Breast epithelium (tissue), 4 donors: ENCODE data around the gene C1GALT1C1. TPM values are rescaled to one million over a fixed set of nuclear protein-coding genes. Genes with fewer than 3 reads are reported as not detected.
A peak's percentile ranks its signal among the peaks of the same experiment; 100 is the strongest.

Experiments
- DNase-seq, 2 donors: peaks; one replicate each; pipeline ENCODE4 v3.0.0-alpha.2; 2019; ENCODE audit warnings: low spot score in 2 of 2
- H3K27ac ChIP-seq, 2 donors: fragments of 200-600 bp; sonication (generic) in 1 of 2; one replicate each; pipeline ENCODE4 v1.5.1; 2016 to 2019; ENCODE audit warnings: mild to moderate bottlenecking in 1 of 2
- H3K27me3 ChIP-seq, 2 donors: fragments of 200-600 bp; sonication (generic) in 1 of 2; one replicate each; pipeline versions ENCODE4 v1.5.1 to v1.6.0; 2017 to 2019; ENCODE audit warnings: control low read depth in 1 of 2, mild to moderate bottlenecking in 1 of 2
- H3K36me3 ChIP-seq: fragments of 200-600 bp; one replicate; pipeline ENCODE4 v1.5.1; 2019
- H3K4me1 ChIP-seq, 2 donors: fragments of 200-600 bp; sonication (generic); one replicate each; pipeline ENCODE4 v1.5.1; 2016 to 2019; ENCODE audit warnings: control low read depth in 1 of 2
- H3K4me3 ChIP-seq, 3 donors: fragments of 200-600 bp; sonication (generic); 1 replicate in 2 of 3; 2 replicates in 1 of 3; pipeline ENCODE4 v1.5.1; 2016 to 2019; ENCODE audit warnings: mild to moderate bottlenecking in 3 of 3, moderate library complexity in 2 of 3
- H3K9me3 ChIP-seq, 2 donors: fragments of 200-600 bp; sonication (generic) in 1 of 2; one replicate each; pipeline ENCODE4 v1.5.1; 2016 to 2019; ENCODE audit warnings: control low read depth in 1 of 2
- POLR2A ChIP-seq: fragments of 450-650 bp; IDR thresholded peaks from one replicate; pipeline ENCODE4 v1.6.1; 2016; ENCODE audit warnings: antibody characterized with exemption, mild to moderate bottlenecking, moderate library complexity
- POLR2AphosphoS5 ChIP-seq, 3 donors: sonication (generic); formaldehyde crosslinking; IDR thresholded peaks; one replicate each; pipeline ENCODE4 v1.6.1; 2017; ENCODE audit warnings: antibody characterized with exemption in 3 of 3
- intact Hi-C: fragments of 100-400 bp; cut with DNase I; formaldehyde crosslinking; loops from one replicate; pipeline ENCODE4 v1.15.1; 2023; ENCODE audit warnings: low total_unique reads
- total RNA-seq, 3 donors: library from RNA; depleted of rRNA; stranded (reverse); fragments of >200 nt; gene quantifications; one replicate each; pipeline ENCODE4 v1.1.0, GENCODE V29; 2016
- TF ChIP-seq, protein P1 (sequence below), 3 donors: fragments of 450-650 bp; IDR thresholded peaks; one replicate each; pipeline ENCODE4 v1.5.1; 2016 to 2017; ENCODE audit warnings: antibody characterized with exemption in 3 of 3, mild to moderate bottlenecking in 3 of 3, moderate library complexity in 3 of 3

C1GALT1C1 gene
- total RNA-seq, 3 donors from 2014 or later: 26.4 to 35.0 (median 31.5) TPM

DNA sequence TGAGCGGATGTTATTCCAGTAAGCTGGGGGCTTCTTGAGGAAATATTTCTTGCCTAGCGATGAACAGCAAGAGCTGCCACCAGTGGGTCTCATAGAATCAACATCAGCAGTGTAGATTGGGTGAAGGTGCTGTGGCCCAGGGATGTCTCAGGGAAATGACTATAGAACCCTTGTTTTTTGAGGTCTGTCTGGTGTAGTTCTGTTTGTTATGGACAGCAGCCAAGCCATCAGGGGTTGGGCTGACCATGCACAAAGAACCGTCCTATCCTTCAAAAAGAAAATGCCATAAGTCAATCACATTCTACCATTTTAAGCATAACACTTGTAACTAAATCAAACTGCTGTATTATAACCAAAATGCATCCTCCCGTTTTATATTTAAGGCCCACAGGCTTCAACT, 17.3 kb upstream of the C1GALT1C1 start:
- DNase-seq: no peak
- Histone ChIP-seq H3K9me3 (peaks cover 0 to 4% of the 10 kb centered on the region in 2 donors), H3K4me1 (no peaks in the 10 kb centered on the region), H3K36me3 (no peaks in the 10 kb centered on the region), H3K27me3 (peaks cover 0 to 6% of the 10 kb centered on the region in 2 donors), H3K27ac (no peak overlapping the region), H3K4me3 (no peak overlapping the region)
- TF ChIP-seq POLR2AphosphoS5 (IDR thresholded peaks at IDR 0.05): no peak
- TF ChIP-seq POLR2A: no peak
- TF ChIP-seq, protein P1, sequence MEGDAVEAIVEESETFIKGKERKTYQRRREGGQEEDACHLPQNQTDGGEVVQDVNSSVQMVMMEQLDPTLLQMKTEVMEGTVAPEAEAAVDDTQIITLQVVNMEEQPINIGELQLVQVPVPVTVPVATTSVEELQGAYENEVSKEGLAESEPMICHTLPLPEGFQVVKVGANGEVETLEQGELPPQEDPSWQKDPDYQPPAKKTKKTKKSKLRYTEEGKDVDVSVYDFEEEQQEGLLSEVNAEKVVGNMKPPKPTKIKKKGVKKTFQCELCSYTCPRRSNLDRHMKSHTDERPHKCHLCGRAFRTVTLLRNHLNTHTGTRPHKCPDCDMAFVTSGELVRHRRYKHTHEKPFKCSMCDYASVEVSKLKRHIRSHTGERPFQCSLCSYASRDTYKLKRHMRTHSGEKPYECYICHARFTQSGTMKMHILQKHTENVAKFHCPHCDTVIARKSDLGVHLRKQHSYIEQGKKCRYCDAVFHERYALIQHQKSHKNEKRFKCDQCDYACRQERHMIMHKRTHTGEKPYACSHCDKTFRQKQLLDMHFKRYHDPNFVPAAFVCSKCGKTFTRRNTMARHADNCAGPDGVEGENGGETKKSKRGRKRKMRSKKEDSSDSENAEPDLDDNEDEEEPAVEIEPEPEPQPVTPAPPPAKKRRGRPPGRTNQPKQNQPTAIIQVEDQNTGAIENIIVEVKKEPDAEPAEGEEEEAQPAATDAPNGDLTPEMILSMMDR (IDR thresholded peaks at IDR 0.05): no peak
- intact Hi-C loops: no loop called here

GRCh38 chrX:120642871-120643270, 13.0 kb upstream of the C1GALT1C1 start:
- Histone ChIP-seq H3K4me1 (no peaks in the 10 kb centered on the region), H3K4me3 (no peak overlapping the region), H3K27ac (no peak overlapping the region), H3K27me3 (peaks cover 0 to 6% of the 10 kb centered on the region in 2 donors), H3K36me3 (no peaks in the 10 kb centered on the region), H3K9me3 (no peaks in the 10 kb centered on the region)
- intact Hi-C loops: no loop called here
- TF ChIP-seq POLR2AphosphoS5 (IDR thresholded peaks at IDR 0.05) (no peak), POLR2A (no peak)
- TF ChIP-seq, protein P1 (IDR thresholded peaks at IDR 0.05): no peak
- no peak for DNase-seq

GRCh38 chrX:120638619-120639018, 8.8 kb upstream of the C1GALT1C1 start:
- no peak overlapping the region for H3K4me3 ChIP-seq
- intact Hi-C loops: no loop called here
- no peak for DNase-seq

DNA sequence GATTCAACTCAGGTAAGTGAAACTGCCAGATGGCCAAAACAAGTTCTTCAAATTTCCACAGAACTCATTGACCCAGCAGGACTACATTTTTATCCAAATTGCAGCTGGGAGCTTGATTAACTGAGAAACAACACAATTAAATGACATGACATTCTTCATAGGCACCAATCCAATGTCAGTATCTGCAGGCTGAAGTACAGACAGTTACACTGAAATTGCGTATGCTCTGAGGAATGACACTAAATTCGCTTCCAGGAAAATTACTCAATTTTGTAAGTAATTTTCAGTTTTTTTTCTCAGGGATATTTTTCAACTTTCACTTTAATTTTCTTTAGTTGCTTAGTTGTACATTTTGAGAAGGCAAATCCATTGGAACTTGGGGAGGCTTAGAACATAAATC, 4.5 kb downstream of the C1GALT1C1 start:
- H3K27me3 ChIP-seq: no peaks in the 10 kb centered on the region
- H3K4me1 ChIP-seq: no peaks in the 10 kb centered on the region
- no peak for DNase-seq
- no peak overlapping the region for H3K4me3 ChIP-seq
- no peaks in the 10 kb centered on the region for H3K36me3 ChIP-seq
- TF ChIP-seq POLR2A: no peak
- TF ChIP-seq, protein P1 (IDR thresholded peaks at IDR 0.05): no peak
- no peak for TF ChIP-seq POLR2AphosphoS5 (IDR thresholded peaks at IDR 0.05)
- intact Hi-C loops: no loop called here
- H3K27ac ChIP-seq: peak overlapping the region in 1 of 2 donors; percentile 10
- H3K9me3 ChIP-seq: no peaks in the 10 kb centered on the region

More at GRCh38 chrX:120638619-120639018, 8.8 kb upstream of the C1GALT1C1 start:
- Histone ChIP-seq H3K27me3 (no peaks in the 10 kb centered on the region), H3K4me1 (no peaks in the 10 kb centered on the region), H3K27ac (no peak overlapping the region), H3K36me3 (no peaks in the 10 kb centered on the region), H3K9me3 (no peaks in the 10 kb centered on the region)
- TF ChIP-seq, protein P1 (IDR thresholded peaks at IDR 0.05): no peak
- no peak for TF ChIP-seq POLR2AphosphoS5 (IDR thresholded peaks at IDR 0.05)
- no peak for TF ChIP-seq POLR2A

DNA sequence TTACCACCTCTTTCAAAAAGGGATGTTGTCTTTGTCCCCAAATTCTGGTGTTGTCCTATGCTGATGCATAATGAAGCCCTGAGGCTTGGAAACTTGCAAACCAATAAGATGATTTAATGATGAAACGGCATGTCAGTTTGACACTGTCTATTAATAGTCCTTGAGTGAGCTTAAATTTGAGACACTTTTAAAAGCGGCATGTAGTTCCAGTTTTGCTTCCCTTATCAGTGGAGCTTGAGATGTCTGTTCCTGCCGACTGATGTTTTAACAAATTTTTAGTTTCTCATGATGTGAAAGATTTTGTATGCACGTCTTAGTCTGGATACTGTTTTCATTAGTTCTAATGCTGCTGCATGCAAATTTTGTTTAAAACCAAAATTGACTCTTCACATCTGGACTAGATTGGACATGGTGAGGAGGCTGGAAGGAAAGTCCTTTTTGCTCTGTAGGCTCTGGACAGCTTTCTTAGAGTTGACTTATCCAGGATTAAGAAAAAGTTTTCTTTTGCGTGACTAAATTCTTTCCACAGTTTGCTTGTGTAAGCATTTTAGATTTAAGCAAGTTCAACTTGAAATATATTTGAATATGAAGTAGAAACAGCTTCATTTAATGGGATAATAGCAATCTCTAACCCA, 11.7 kb downstream of the C1GALT1C1 start:
- Histone ChIP-seq H3K36me3 (no peaks in the 10 kb centered on the region), H3K27ac (no peak overlapping the region), H3K27me3 (no peaks in the 10 kb centered on the region), H3K4me1 (no peaks in the 10 kb centered on the region), H3K9me3 (no peaks in the 10 kb centered on the region), H3K4me3 (no peak overlapping the region)
- TF ChIP-seq, protein P1 (IDR thresholded peaks at IDR 0.05): no peak
- TF ChIP-seq POLR2A: no peak
- TF ChIP-seq POLR2AphosphoS5 (IDR thresholded peaks at IDR 0.05): no peak
- no peak for DNase-seq
- intact Hi-C loops: no loop called here
